Measurements from ENCODE around the gene RAB3B.
"Not testable (repeated sequence)": the region's sequence is repeated elsewhere in the genome, so short reads cannot be mapped to it uniquely, and the experiment has no call there.

RAB3B gene, protein sequence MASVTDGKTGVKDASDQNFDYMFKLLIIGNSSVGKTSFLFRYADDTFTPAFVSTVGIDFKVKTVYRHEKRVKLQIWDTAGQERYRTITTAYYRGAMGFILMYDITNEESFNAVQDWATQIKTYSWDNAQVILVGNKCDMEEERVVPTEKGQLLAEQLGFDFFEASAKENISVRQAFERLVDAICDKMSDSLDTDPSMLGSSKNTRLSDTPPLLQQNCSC

DNA sequence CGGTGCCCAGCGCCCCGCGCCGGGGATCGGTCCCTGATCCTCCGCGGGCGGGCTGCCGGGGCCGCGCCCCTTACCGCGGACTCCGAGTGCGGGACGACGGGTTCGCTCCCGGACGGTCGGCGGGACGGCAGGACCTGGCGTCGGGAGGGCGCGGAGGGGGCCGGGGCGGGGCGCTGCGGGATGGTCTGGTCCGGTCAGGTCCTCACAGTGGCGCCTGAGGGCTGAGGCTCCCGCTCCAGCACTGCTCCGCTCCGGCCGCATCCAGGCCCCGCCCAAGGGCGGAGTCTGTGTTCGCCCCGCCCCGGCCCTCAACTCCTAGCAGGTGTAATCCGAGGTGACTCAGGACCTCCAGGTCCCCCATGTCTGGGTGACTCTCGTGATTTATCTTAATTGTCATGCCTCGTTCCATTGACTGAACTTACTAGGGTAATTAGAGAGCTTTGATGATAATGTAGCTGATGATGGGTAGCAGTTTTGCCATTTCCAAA is at the start of gene RAB3B:
Gene RAB3B, minus strand, starts transcription at position 223 of the 488 bp plus-strand sequence. CDS start 13,583 bp downstream, outside the sequence.
- Histone ChIP-seq H3K4me3 (peak within 1 kb of the TSS; percentile 83), H3K9ac (ENCODE audit: insufficient read length) (peak within 1 kb of the TSS; percentile 45), H3K9me3 (ENCODE audit: low read depth, low read length) (no peaks in the 10 kb centered on the region), H3K36me3 (ENCODE audit: insufficient read depth, low read length) (no peaks in the 10 kb centered on the region), H3K27ac (no peak within 1 kb of the TSS)
- no peak for DNase-seq (ENCODE audit: low read depth, low spot score)
- TF ChIP-seq FOXP2 (optimal IDR thresholded peaks at IDR 0.05; ENCODE audit: control extremely low read depth, extremely low read length, insufficient read depth), result no peak
- no peak for TF ChIP-seq POLR2AphosphoS5 (IDR thresholded peaks at IDR 0.05; ENCODE audit: borderline replicate concordance, low read depth, low read length)
- no peak for TF ChIP-seq EZH2 (IDR thresholded peaks at IDR 0.05)

DNA sequence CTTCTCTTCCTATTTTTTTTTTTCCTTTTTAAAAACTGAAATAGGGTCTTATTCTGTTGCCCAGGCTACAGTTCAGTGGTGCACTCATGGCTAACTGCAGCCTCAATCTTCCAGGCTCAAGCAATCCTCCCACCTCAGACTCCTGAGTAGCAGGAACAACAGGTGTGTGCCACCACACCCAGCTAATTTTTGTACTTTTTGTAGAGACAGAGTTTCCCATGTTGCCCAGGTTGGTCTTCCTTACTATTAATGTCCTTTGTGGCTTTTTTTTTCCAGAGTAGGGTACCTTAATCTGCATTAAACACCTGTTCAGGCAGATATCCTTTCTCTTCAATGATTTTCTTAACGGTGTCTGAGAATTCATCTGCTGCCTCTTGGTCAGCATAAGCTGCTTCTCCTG is 47.4 kb upstream of the RAB3B start:
- Histone ChIP-seq H3K9ac (ENCODE audit: insufficient read length) (no peak overlapping the region), H3K9me3 (ENCODE audit: low read depth, low read length) (no peaks in the 10 kb centered on the region), H3K27ac (no peak overlapping the region), H3K36me3 (ENCODE audit: insufficient read depth, low read length) (peaks cover 18% of the 10 kb centered on the region), H3K4me3 (no peak overlapping the region)
- no peak for TF ChIP-seq EZH2 (IDR thresholded peaks at IDR 0.05)
- no peak for TF ChIP-seq POLR2AphosphoS5 (IDR thresholded peaks at IDR 0.05; ENCODE audit: borderline replicate concordance, low read depth, low read length)
- no peak for TF ChIP-seq FOXP2 (optimal IDR thresholded peaks at IDR 0.05; ENCODE audit: control extremely low read depth, extremely low read length, insufficient read depth)
- DNase-seq (ENCODE audit: low read depth, low spot score), result no peak

DNA sequence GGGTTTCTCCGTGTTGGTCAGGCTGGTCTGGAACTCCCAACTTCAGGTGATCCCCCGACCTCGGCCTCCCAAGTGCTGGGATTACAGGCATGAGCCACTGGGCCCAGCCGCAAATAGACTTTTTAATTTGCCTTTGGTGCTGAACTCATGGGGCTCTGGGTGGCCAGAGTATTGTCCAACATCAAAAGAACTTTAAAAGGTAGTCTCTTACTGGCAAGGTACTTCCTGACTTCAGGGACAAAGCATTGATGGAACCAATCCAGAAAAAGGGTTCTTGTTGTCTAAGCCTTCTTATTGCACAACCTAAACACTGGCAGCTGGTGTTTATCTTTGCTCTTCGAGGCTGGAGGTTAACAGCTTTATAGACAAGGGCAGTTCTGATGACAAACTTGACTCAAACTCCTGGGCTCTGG is 46.9 kb upstream of the RAB3B start:
- no peak for DNase-seq (ENCODE audit: low read depth, low spot score)
- H3K9ac ChIP-seq (ENCODE audit: insufficient read length), result no peak overlapping the region
- no peak overlapping the region for H3K27ac ChIP-seq
- H3K4me3 ChIP-seq, result no peak overlapping the region
- H3K9me3 ChIP-seq (ENCODE audit: low read depth, low read length), result no peaks in the 10 kb centered on the region
- H3K36me3 ChIP-seq (ENCODE audit: insufficient read depth, low read length), result peaks cover 18% of the 10 kb centered on the region
- TF ChIP-seq POLR2AphosphoS5 (IDR thresholded peaks at IDR 0.05; ENCODE audit: borderline replicate concordance, low read depth, low read length) (no peak), FOXP2 (optimal IDR thresholded peaks at IDR 0.05; ENCODE audit: control extremely low read depth, extremely low read length, insufficient read depth) (no peak), EZH2 (IDR thresholded peaks at IDR 0.05) (no peak)

DNA sequence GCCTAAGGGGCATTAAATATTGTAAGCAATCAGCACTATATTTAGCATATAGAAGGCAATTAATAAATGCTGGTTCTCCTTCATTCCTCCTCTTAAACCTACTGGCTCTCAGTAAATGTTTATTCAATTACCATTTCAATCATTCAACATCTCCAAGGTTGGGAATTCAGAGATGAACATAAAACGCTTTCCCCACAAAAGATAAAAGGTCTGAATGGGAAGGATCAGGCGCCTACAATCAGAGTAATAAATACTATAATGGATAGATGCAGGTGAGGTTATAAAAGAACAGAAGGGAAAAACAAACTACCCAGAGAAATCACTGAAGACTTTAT is 43.5 kb upstream of the RAB3B start:
- Histone ChIP-seq H3K9ac (ENCODE audit: insufficient read length) (peak overlapping the region; percentile 85), H3K27ac (peak overlapping the region; percentile 58), H3K9me3 (ENCODE audit: low read depth, low read length) (no peaks in the 10 kb centered on the region), H3K4me3 (peak overlapping the region; percentile 90), H3K36me3 (ENCODE audit: insufficient read depth, low read length) (peaks cover 4% of the 10 kb centered on the region)
- TF ChIP-seq FOXP2 (optimal IDR thresholded peaks at IDR 0.05; ENCODE audit: control extremely low read depth, extremely low read length, insufficient read depth) (no peak), POLR2AphosphoS5 (IDR thresholded peaks at IDR 0.05; ENCODE audit: borderline replicate concordance, low read depth, low read length) (no peak), EZH2 (IDR thresholded peaks at IDR 0.05) (no peak)
- no peak for DNase-seq (ENCODE audit: low read depth, low spot score)

DNA sequence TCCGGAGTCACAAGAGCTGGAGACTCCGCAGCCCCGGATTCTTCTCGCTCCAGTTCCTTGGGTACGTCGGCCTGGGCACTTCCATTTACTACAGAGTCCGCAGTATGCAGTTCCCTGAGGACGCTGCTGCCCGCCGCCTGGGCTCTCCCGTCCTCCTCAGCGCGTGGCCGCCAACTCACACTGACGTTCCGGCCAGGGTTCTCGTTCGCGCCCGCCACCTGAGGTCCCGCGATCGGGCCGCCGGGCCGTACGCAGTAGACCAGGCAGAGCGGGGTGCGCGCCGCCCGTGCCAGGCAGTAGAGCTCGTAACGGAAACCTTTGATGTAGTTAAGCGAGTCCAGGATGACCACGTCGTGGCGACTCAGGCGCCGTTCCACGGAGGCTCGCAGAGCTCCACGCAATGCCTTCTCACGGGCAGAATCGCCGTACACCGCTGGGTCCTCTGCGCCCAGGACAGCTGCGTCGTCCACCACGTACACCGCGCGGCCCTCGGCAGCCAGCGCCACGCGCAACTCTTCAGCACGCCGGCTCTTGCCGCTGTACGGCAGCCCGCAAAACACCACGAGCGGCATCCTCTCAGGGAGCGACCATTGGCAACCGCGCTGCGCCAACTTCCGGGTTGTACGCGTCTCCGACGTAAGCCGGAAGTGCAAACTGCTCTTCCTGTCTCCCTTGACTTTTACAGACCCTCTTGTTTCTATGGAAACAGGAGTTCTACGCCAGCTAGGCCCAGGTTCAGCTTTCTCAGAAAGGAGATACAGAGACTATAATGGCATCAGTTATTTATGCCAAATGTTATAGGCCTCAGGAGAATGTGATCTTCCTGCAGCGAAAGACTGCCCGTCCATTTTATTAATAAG is 42.9 kb upstream of the RAB3B start, which contains the start of gene KTI12:
Gene KTI12, minus strand, starts transcription at position 621 of the 860 bp plus-strand sequence. Its CDS starts 49 bp downstream, at position 572.
- no peaks in the 10 kb centered on the region for H3K9me3 ChIP-seq (ENCODE audit: low read depth, low read length)

DNA sequence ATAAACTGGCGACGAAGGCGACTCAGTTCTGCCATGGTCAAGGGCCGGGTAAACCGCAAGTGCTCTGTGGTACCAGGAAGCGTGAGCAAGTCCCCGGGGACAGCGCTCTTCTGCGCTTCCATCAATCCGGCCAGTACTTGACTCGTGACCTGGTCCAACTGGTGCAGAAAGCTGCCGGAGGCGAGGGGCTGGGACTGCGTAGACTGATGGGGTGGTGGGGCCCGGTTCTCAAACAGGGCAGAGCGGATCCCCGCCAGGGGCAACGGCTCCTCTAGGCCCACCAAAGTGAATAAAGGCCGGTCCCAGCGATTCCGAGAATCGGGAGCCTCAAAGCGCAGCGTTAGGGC is 42.3 kb upstream of the RAB3B start:
- Histone ChIP-seq H3K36me3 (ENCODE audit: insufficient read depth, low read length) (peaks cover 4% of the 10 kb centered on the region; the same call in 1 of the 2 replicates), H3K9me3 (ENCODE audit: low read depth, low read length) (no peaks in the 10 kb centered on the region), H3K27ac (no peak overlapping the region), H3K4me3 (peak overlapping the region; percentile 90), H3K9ac (ENCODE audit: insufficient read length) (peak overlapping the region; percentile 85)
- TF ChIP-seq FOXP2 (optimal IDR thresholded peaks at IDR 0.05; ENCODE audit: control extremely low read depth, extremely low read length, insufficient read depth) (no peak), EZH2 (IDR thresholded peaks at IDR 0.05) (no peak), POLR2AphosphoS5 (IDR thresholded peaks at IDR 0.05; ENCODE audit: borderline replicate concordance, low read depth, low read length) (no peak)
- no peak for DNase-seq (ENCODE audit: low read depth, low spot score)

More for the DNA sequence above, 42.9 kb upstream of the RAB3B start, which contains the start of gene KTI12:
- peak; percentile 79 for DNase-seq (ENCODE audit: low read depth, low spot score)
- Histone ChIP-seq H3K36me3 (ENCODE audit: insufficient read depth, low read length) (peaks cover 4% of the 10 kb centered on the region; the same call in 1 of the 2 replicates), H3K9ac (ENCODE audit: insufficient read length) (peak within 1 kb of the TSS; percentile 85), H3K4me3 (peak within 1 kb of the TSS; percentile 90), H3K27ac (peak within 1 kb of the TSS; percentile 58)
- peak; percentile 90 for TF ChIP-seq POLR2AphosphoS5 (IDR thresholded peaks at IDR 0.05; ENCODE audit: borderline replicate concordance, low read depth, low read length)
- TF ChIP-seq FOXP2 (optimal IDR thresholded peaks at IDR 0.05; ENCODE audit: control extremely low read depth, extremely low read length, insufficient read depth), result no peak
- no peak for TF ChIP-seq EZH2 (IDR thresholded peaks at IDR 0.05)

DNA sequence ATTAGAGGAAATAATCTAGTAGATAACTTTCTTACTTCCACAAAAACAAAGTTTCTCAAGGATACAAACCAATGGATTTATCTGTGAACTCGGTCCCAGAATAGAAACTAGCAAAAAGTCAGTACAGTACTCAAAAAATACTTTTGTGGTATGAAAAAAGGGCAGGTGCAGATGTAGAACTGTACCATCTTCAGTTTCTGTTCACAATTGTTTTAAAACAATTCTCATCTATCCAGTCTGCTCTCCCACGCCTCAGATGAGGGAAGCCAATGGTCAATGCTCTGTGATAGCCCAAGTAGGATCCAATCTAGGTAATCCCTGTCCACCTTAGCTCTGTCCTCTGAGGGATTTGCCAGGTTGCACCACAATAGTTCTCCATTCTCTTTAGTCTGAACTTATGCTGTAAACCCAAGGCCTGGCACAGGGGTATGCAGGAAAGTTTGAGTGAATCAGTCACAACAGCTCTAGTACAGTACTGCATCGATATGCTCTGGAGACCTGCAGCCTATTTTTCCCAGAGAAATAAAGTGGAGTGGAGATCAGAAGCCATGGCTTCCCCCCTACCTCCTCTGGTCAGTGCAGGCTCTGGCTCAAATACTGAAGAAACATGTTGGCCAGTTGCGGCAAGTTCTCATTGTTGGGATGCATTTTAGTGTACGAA is 41.8 kb upstream of the RAB3B start:
- Histone ChIP-seq H3K9me3 (ENCODE audit: low read depth, low read length) (no peaks in the 10 kb centered on the region), H3K9ac (ENCODE audit: insufficient read length) (peak overlapping the region; percentile 85), H3K36me3 (ENCODE audit: insufficient read depth, low read length) (peaks cover 4% of the 10 kb centered on the region; the same call in 1 of the 2 replicates), H3K27ac (no peak overlapping the region), H3K4me3 (peak overlapping the region; percentile 90)
- DNase-seq (ENCODE audit: low read depth, low spot score), result no peak
- TF ChIP-seq EZH2 (IDR thresholded peaks at IDR 0.05) (no peak), POLR2AphosphoS5 (IDR thresholded peaks at IDR 0.05; ENCODE audit: borderline replicate concordance, low read depth, low read length) (no peak), FOXP2 (optimal IDR thresholded peaks at IDR 0.05; ENCODE audit: control extremely low read depth, extremely low read length, insufficient read depth) (no peak)

DNA sequence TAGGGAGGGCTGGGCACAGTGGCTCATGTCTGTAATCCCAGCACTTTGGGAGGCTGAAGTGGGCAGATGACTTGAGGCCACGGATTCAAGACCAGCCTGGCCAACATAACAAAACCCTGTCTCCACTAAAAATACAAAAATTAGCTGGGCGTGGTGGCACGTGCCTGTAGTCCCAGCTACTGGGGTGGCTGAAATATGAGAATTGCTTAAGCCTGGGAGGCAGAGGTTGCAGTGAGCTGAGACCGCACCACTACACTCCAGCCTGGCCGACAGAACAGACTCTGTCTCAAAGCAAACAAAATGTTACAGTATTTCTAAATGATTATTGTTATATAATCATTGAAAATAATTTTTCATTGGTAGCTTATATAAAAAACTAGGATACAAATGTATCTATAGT is 38.3 kb upstream of the RAB3B start:
- not testable (repeated sequence) for DNase-seq (ENCODE audit: low read depth, low spot score); H3K27ac ChIP-seq; H3K9me3 ChIP-seq (ENCODE audit: low read depth, low read length); H3K9ac ChIP-seq (ENCODE audit: insufficient read length); H3K4me3 ChIP-seq
- H3K36me3 ChIP-seq (ENCODE audit: insufficient read depth, low read length), result peaks cover 15% of the 10 kb centered on the region

Data from SK-N-MC (cell line).